Colon (tissue), 2 donors: ENCODE data around the gene ZNF514.
"Not testable (repeated sequence)": the region's sequence is repeated elsewhere in the genome, so short reads cannot be mapped to it uniquely, and the experiment has no call there.

Experiments used
- FAIRE-seq: peaks from 2 replicates; lab custom pipeline; 2012; peaks lifted over from hg19 to GRCh38; lab: Jason Lieb, UNC
- donor health status: control.
- donor health status: control.

Gene ZNF514

DNA sequence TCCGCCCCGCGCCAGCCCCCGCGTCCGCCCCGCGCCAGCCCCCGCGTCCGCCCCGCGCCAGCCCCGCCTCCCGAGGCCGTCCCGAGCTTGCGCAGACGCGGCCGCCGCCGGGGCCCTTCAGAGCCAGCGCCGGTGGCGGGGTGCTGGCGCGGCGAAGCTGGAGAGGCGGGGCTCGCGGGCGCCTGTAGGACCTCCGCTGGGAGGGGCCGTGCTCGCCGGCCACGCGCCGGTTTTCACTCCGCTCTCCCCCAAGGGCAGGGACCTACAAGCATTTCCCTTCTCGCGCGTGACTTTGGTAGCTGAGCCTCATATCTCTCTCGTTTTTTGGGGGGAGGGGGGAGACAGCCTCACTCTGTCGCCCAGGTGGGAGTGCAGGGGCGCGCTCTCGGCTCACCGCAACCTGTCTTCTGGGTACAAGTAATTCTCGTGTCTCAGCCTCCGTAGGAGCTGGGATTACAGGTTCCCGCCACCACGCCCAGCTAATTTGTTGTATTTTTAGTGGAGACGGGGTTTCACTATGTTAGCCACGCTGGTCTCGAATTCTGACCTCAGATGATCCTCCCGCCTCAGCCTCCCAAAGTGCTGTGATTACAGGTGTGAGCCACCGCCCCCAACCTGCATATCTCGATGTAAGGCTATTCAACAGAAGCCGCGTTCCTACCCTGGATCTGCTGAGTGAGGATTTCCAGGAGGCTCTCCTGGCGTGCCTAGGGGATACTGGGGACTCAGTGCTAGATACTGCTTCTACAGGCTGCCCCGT, at the start of gene ZNF514:
ZNF514 (minus strand) TSS at position 159 of the 760 bp plus-strand sequence. CDS start 6,595 bp downstream, outside the sequence.
- FAIRE-seq, result no peak

DNA sequence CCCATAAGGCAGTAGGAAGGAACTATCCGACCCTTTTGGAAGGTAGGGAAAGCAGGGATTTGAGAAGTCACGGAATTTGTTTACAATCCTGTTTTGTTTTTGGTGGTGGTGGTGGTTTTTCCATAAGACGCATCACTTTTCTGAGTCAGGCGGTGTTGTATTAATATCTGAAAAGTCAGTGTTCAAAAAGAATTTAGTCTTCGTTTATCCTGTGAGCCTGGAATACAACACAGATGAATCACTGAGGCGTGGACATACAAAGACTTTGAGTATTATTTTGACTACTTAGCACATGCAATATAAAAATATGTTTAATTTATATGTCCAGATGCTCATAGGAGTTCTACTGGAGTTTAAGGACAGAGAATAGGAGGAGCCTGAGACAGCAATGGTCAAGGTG, 48.5 kb upstream of the ZNF514 start:
- no peak for FAIRE-seq

DNA sequence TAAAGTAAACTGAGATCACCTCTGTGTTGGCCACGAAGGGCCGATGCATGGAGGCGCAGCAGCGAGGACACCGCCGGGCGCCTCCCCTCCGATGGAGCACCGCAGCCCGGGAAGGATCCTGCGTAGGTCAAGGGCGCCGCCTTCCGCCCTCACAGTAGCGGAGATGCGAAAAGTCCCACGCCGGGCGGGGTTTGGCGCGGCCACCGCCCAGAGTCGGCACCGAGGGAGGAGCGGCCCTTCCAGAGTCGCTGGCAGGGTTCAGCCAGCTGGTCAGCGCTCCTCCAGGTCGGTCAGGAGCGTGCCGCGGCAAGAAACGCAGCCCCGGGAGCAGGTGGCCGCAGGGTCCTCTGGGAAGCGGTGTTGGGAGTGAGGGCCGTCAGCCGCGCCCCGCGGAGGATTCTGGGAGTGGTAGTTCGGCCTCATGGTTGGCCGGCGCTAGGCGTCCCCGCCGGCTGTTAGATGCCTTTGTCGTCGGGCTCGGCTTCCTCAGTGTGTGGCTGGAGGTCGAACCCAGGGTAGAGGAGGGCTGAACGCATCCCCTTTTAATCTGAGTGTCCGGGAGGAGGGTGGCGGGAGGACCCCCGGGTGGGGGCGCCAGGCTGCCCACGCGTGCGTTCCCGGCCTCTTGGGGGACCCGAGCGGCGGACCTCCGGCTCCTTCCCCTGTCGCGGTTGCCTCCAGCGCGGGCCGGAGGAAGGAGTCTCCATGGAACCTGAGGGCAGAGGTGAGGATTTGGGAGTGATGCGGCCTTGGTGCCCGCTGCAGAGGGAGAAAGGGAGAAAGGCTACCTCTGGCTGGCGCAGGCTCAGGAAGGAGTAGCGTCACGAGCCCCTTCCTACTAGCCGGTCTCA, 47.7 kb upstream of the ZNF514 start, which contains the start of gene ZNF892:
ZNF892 (plus strand) TSS at position 411 of the 851 bp plus-strand sequence; CDS start at position 706, 295 bp downstream.
- no peak for FAIRE-seq

DNA sequence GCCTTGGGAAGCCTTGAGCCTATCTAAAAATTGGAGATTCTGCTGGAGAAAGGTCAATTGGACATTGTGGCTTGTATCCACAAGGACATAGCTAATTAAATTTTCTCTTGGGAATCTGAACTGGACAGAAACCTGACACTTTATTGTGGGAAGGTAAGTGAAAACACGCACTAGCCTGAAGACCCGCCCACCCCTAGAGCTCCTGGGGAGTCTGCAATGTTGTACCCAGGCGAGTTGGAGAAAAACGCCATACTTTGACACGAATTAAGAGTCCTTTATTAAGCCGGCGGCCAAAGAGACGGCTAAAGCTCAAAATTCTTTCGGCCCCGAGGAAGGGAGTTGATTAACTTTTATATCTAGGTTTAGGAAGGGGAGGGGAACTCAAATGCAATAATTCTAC, 46.4 kb upstream of the ZNF514 start:
- no peak for FAIRE-seq

DNA sequence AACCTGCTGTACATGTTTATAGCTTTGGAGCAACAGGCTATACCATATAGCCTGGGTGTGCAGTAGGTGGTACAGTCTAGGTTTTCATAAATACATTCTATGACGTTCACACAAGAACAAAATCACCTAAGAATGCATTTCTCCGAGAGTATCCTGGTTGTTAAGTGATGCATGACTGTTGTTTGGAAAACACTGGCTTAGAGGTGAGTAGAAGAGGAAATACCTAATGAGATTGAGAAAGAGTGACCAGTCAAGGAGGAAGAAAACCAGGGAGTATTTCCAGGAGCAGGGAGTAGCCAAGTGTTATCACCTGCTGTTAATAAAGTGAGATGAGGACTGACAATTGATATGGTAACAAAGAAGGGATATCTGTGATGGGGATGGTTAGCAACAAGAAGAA, 44.7 kb upstream of the ZNF514 start:
- no peak for FAIRE-seq

DNA sequence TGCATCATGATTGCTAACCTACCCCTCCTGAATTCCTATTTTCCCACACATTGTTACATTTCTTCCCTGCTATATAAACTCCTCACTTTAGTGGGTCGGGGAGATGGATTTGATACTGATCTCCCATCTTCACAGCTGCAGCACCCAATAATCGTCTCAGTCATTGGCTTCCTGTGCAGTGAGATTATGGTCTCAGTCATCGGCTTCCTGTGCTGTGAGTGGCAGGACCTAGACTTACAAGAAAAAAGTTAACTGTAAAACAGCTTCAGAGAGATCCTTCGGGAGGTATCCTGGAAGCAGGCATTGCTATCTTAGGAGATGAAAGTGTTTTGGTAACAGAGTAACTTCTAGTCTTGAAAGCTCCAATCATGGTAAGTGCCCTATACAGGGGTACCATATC, 44.3 kb upstream of the ZNF514 start:
- FAIRE-seq, result no peak

DNA sequence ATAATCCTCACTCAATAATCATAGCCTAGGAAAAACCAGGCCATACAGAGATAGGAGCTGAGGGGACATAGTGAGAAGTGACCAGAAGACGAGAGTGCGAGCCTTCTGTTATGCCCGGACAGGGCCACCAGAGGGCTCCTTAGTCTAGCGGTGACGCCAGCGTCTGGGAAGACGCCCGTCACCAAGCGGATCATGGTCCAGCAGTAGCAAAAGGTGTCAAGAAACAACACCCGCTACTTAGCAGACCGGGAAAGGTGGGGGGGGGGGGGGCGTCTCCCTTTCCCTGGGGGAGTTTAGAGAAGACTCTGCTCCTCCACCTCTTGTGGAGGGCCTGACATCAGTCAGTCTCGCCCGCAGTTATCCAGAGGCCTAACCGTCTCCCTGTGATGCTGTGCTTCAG, 33.3 kb upstream of the ZNF514 start:
- FAIRE-seq, result not testable (repeated sequence)

DNA sequence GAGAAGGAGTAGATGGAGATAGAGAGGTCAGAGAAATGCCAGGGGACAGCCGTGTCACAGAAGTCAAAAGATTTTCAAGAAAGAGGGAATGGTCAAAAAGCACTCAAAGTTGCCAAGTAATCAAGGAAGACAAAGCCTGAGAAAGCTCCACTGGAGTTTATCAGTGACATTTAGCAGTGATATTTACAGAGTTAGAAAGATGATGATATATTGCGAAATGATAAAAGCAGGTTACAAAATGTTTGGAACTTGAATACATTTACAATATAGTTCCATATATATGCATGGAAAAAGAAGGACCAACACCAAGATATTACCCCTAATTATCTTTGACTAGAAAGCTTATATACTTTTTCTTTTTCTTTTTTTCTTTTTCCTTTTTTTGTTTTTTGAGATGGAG, 26.3 kb upstream of the ZNF514 start:
- FAIRE-seq, result no peak

DNA sequence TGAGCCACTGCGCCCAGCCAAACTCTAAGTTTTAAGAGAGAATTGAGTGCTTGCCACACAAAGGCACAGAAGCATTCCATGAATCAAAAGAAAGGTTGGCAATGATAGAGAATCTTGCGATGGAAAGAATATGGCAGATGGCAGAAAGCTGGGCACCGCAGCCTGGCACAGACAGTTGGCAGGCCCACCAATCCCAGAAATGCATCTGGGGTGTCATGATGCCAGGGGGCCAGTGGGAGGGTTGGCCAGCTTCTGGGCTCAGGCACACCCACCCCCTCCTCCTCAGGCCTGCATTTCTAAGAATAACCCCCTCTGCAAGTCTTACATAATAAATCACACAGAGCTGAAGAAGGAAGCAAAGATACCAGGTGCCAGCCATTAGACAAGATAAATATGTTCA, 25.5 kb upstream of the ZNF514 start:
- no peak for FAIRE-seq

DNA sequence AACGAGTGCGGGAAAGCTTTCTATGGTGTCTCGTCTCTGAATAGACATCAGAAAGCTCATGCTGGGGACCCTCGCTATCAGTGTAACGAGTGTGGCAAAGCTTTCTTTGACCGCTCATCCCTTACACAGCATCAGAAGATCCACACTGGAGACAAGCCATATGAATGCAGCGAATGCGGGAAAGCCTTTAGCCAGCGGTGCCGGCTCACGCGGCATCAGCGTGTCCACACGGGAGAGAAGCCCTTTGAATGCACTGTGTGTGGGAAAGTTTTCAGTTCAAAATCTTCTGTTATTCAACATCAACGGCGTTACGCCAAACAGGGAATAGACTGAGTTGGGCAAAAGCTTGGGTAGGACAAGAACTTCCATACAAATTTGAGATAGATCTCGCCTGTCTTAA, 22.1 kb upstream of the ZNF514 start:
- FAIRE-seq, result no peak

DNA sequence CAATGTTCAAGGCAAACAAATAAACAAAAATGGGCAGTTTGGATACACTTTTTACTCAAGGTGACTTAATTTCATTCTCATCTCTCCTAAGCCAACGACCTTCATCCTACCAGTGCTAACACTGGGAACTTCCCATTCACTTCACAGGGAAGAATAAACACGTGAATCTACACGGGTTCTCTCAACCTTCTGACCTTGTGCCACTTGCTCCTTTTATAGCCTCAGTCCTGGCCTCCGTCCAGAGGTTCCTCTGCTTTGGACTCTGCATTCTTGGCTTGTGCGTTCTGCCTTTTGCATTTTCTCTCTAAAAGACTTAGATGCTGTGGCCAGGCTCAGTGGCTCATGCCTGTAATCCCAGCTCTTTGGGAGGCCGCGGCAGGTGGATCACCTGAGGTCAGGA, 19.8 kb upstream of the ZNF514 start:
- FAIRE-seq, result no peak

DNA sequence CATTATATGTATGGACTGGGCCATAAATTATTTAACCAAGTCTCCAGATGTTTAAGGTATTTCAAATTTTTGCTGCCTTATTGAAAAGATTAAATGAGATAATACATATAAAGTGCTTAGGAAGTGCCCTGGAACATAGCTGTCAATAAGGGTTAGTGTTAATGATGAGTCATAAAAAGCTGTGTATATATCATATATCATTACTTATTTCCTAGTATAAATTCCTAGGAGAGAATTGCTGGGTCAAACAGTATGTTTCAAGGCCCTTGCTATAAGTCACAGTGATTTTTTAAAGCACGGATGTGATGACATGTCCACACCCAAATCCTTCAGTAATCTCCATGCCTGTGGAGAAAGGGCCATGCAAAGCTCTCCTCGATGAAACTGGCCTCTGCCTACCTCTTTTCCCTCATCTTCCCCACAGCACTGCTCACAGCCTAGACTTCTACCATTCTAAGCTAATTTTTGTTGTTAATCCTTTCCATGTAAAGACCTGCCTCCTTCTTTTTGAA, 14.4 kb upstream of the ZNF514 start:
- FAIRE-seq, result no peak

DNA sequence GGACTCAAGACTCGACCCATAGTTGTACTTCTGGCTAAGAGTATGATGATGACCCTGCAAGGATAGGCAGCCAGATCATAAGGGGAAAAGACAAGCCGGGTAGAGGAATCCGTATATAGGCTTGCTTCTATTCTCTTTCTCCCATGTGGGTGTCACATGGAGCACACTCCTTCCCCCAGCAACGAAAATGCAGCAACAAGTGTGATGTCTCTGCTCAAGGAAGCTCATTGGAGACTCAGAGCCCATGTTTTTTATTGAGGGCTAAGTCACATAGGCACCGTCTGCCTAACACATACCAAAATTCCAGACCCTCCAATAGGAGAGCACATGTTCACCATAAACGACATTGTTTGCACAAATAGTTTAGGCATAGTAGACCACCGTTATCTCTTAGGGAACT, 12.3 kb upstream of the ZNF514 start:
- no peak for FAIRE-seq

DNA sequence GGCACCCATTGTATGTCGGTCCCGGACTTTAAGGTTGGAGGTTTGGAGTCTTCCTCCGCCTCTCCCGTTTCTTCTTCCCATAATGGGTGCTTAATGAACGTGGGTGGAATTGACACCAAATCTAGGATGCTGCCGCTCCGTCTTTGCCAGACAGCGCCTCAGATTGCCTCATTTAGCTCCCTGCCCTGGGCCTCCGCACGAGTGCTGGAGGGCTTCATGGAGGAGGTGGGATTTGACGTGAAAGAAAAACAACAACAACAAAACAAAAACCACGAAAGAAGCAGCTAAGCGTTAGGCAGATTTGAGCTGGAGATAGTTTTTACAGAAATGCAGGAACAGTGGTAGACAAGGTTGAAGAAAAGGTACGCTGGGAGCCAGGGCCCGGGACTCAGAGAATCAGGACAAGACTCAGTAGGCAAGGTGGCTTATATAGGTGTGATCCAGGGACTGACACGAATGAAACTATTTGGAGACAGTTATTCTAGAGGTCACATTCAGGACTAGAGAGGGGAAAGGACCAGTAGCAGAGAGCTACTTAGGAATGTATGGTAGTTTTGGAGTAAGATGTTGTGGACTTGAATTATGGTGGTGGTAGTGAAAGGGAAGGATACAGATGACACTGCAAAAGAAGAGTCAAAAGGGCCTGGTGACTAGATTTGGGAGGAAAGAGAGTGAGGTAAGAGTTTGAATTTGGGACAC, 6.6 kb upstream of the ZNF514 start:
- FAIRE-seq, result no peak

DNA sequence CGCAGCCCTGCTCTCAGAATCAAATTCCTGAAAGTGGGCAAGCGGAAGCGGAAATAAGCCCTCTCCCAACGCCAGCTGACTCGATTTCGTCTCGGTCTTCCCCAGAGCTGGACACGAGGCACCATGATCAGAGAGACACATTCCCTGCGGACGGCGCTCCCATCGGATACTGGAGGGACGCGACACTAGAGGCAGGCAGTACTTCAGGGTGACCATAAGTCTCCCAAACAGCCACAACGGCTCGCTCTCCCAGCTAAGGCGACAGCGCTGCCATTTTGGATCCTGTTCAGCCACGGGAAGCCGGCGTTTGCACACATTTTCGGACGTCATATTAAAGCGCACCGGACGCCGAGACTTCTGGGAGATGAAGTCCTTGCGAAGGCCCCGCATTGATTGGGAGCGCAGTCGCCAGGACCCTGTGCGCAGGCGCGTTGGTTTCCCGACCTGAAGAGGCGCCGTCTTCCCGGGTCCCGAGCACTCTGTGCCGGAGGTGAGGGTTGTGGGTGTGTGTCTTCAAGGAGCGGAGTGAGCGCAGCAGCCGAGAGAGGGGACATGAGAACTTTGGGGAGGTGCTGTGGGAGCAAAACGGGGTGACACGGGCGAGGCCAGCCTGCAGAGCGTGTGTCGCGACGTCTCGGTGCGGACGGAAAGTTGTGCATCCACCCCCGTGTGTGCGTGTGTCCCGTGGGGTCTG, 5.9 kb upstream of the ZNF514 start, which contains the start of gene ZNF2:
ZNF2 (plus strand) TSS at position 439 of the 694 bp plus-strand sequence. CDS start 10,418 bp downstream, outside the sequence.
- FAIRE-seq, result no peak

DNA sequence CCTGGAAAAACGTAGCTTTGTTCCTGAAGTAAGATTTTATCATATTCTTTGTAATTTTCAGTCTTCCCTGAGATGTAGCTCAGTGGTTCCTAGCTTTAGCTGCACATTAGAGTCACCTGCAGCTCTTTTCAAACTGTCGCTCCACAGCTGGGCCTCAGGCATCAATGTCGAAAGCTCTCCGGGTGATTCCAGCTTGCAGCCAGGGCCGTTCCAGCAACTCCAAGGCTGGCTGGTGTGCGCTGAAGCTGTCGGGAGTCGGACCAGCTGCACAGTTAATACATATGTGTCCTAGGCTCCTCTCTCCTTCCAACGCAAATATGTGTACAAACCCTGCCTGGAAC, 5.4 kb upstream of the ZNF514 start:
- FAIRE-seq, result no peak

DNA sequence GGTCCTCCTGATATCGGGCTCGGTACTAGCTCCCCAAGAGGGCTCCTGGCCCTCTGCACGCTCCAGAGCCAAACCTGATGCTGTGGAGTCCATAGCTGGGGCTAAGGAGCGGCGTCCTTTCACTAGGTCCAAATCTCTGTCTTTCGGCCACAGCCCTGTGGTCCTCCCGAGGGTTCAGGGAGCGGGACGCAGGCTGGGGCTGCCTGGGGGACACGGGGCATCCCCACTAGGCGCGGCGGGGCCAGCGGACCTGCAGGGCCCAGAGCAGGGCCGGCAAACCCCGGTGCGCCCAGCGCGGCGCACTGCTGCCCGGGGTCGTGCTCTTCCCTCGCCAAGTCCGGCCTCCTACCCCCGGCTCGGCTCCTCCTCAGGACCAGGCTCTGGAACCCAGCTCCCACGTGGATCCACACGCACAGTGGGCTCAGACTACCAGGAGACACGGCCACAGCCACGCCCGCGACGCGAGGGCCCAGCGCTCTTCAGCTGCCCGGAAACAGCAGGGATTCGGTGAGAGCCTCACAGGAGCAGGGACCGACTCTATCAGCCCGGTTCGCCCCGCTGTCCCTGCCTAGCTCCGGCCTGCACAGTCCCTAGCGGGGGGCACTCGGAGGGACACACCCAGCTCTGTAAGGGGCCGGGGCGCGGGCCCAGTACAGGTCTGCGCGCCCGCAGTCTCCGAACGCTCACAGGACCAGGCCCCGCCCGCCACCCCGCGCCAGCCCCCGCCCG, 593 bp downstream of the ZNF514 start:
- FAIRE-seq, result no peak

DNA sequence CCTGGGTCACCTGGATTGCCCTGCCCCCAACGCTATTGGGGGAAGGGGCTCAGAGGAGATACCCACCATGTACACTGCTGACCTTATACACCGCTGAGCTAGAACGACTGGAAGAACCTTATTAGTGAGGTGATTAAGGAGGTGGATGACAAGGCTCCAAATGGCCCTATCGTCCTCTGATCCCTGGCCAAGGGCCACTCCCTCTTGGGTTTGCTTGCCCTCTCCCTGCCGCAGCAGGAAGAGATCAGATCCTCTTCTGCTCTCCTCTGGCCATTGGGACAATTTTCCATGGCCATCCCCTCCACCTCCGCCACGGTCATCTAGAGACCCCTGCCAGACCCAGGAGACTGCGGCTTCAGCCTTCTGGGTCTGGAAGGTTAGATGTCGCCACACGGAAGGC, 1.2 kb downstream of the ZNF514 start:
- no peak for FAIRE-seq

DNA sequence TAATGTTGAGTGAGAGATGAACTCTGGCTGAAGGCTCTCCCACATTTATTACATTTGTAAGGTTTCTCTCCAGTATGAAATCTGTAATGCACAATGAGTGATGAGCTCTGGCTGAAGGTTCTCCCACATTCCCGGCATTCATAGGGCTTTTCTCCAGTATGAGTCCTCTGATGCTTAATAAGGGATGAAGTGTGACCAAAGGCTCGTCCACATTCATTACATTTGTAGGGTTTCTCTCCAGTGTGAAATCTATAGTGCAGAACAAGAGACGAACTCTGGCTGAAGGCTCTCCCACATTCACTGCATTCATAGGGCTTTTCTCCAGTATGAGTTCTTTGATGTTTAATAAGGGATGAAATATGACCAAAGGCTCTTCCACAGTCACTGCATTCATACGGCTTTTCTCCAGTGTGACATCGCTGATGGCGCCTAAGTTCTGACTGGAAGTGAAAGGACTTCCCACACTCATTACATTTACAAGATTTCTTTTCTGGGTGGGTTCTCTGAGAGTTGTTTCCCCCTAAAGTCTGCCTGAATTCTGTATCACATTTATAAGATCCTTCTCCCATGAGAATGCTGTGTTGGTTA, 10.2 kb downstream of the ZNF514 start:
- FAIRE-seq, result no peak

DNA sequence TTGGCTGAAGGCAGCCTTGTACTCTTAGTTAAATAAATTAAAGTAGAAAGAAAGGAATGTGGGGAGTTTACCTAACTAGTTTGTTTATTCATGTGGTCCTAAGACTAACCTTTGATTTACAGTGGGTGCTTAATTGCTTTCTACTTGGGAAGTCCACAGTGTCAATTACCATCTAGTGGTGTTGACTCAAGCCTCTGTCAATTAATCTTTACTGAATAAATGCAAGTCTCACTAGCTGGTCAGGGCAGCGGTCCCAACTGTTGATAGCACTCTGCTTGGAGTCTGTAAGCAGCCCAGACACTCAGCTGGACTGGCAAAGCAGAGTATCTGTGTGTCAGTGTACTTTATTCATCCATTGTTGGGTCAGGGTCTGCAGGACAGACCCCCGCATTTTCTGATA, 15.8 kb downstream of the ZNF514 start:
- no peak for FAIRE-seq

DNA sequence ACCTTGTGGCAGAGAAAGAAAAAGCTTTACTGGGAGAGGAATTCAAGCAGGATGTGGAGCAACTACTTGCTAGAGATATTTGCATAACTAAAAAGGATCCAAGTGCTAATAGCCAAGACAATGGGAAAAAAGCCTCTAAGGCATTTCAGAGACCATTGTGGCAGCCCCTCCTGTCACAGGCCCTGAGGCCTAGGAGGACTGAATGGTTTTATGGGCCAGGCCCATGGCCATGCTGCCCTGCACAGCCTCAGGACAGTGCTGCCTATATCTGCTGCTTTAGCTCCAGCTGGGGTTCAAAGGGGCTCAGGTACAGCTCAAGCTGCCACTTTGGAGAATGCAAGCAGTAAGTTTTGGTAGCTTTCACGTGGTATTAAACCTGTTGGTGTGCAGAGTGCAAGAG, 20.9 kb downstream of the ZNF514 start:
- no peak for FAIRE-seq
